ENCODE data around the gene SSR3. TPM values are rescaled to one million over a fixed set of nuclear protein-coding genes. Genes with fewer than 3 reads are reported as not detected.

The SSR3 gene
- total RNA-seq, 1 donor from 2014 or later, result 347 TPM

GRCh38 chr3:156536524-156537316 lies 18.2 kb downstream of the SSR3 start:
- DNase-seq (ENCODE audit: low read depth), result no peak

GRCh38 chr3:156535798-156536197 lies 19.1 kb downstream of the SSR3 start:
- no peak for DNase-seq (ENCODE audit: low read depth)

DNA sequence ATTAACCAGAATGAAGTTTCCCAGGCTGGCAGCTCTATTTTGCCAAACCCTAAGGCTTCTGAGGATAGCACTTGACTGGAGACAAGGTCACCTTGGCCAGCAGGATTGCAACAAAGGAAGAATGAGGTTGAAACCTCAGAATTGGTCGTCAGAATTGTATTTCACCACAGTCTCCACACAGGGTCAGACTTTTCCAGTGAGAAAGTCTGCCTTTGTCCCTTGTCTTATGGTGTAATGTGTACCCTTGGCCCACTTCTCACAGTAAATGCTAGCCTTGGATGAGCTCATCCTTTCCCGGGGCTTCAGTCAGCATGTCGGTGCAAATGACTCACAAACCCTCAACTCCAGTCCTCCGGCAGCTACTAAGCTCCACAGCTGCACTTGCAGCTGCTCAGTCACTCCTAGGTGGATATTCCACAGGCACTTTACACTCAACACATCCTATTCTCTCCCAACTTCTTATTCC lies 19.7 kb downstream of the SSR3 start:
- DNase-seq (ENCODE audit: low read depth), result peak; percentile 100

- DNase-seq (ENCODE audit: low read depth), result peak; percentile 58
These were observed 21.7 kb downstream of the SSR3 start for GRCh38 chr3:156533205-156533604.

GRCh38 chr3:156532730-156533129 lies 22.2 kb downstream of the SSR3 start:
- DNase-seq (ENCODE audit: low read depth), result no peak

DNA sequence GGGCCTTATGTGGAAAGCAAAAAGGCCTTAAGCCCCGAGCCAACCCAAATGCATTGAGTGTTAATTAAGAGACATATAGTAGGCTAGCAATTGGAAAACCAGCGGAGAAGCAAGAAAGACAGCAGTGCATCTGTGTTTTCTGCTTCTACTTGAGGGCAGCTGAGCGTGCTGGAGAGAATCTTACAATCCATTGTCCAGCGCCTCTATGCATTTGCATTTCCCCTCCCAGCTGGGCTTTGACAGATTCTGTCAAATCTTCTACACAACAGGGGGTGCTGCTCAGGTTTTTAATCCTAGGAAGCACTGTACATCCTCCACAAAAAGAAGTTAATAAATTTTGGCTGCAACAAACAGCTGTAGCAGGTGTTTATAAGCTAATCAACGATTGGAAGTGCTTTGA lies 23.9 kb downstream of the SSR3 start:
- no peak for DNase-seq (ENCODE audit: low read depth)

- no peak for DNase-seq (ENCODE audit: low read depth)
These were observed 27.9 kb downstream of the SSR3 start for GRCh38 chr3:156527060-156527459.

GRCh38 chr3:156525808-156526207 lies 29.1 kb downstream of the SSR3 start:
- peak; percentile 51 for DNase-seq (ENCODE audit: low read depth)

- no peak for DNase-seq (ENCODE audit: low read depth)
These were observed 32.2 kb downstream of the SSR3 start for GRCh38 chr3:156522673-156523072.

DNA sequence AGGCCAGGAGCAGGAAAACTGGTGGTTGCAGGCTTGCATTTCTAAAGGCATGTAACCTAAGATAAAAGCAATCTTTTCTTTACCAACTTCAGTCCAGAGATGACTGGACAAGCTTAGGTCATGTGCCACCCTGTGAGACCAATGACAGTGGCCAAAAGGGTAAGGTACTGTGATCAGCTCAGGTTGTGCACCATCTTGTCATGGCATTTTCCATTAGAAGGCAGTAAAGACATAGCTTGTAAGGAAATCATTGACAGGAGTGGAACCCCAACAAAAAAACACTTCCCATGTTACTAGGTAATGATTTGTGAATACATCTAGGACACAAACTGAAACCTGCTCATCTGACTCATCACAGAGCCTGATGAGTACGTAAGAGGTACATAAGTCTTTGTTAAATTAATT lies 35.2 kb downstream of the SSR3 start:
- peak; percentile 92 for DNase-seq (ENCODE audit: low read depth)

DNA sequence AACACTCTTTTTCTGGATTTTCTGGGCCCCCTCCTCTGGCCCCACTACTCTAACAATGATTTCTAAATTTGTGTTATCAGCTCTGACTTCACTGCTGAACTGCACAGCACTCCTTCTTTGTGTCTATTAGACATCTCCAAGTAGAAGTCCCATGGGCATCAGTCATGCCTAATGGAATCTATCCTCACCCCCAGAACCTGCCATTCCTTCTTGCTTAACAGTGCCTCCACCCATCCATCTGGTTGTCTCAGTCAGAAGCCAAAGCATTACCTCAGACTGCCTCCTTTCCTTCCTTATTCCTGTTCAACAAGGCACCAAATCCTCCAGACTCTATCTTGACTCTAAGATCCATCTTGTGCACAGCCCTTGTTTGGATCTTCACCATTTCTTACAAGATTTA lies 36.2 kb downstream of the SSR3 start:
- DNase-seq (ENCODE audit: low read depth), result peak; percentile 26

DNA sequence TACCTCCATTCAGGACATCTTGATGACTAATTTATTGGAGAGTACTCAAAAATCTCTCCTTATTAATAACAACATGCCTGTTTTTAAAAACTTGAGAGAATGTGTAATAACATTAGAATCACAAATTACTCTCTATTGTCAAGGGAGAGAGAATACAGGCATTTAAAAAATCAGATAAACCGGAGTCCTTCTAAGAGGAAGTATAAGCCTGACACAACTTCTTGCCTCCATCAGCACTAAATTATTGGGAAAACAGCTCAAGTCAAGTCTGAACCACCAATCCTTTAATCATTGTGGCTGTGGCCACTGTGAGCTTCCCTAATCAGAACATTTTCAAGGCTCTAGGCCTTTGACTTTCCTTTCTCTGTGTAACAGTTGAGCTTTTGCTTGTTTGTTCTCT lies 38.0 kb downstream of the SSR3 start:
- no peak for DNase-seq (ENCODE audit: low read depth)

DNA sequence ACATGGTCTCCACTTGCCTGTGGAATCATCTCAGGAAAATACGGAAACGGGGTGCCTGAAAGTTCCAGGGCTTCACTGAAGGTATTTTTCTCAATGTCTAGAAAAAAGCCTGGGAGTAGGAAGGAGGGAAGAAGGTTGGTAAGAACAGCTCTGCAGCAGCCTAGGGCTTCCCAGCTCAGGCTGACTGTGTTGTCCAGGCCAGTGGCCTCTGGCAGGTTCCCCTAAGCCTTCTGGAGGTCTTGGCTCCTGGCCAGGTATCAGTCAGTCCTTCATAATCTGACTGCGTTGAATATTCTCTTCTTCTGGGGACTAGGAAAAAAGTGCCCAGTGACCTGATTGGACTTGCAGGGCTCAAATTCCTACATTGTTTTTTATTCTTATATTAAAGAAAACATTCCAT lies 38.6 kb downstream of the SSR3 start:
- no peak for DNase-seq (ENCODE audit: low read depth)

DNA sequence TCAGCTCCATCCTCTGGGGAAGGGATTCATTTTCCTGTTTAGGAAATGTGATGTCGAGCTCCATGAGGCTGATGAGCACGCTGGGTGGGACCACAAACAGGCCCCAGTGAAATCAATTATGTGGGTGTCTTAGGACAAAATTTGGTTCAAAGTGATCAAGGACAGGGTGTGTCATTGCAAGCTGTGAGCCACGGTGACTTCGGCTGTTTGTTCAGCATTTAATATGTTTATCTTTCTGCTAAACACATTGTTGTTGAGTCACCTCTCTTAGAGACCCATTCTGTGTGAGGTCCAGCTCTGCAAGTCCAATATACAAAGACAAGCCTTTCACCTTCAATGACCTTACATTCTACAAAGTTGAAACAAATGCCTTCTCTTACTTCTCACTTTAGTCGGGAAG lies 41.3 kb downstream of the SSR3 start:
- peak; percentile 35 for DNase-seq (ENCODE audit: low read depth)

- no peak for DNase-seq (ENCODE audit: low read depth)
These were observed 42.8 kb downstream of the SSR3 start for GRCh38 chr3:156511987-156512677.

- peak; percentile 69 for DNase-seq (ENCODE audit: low read depth)
These were observed 45.4 kb downstream of the SSR3 start for GRCh38 chr3:156509189-156510174.

DNA sequence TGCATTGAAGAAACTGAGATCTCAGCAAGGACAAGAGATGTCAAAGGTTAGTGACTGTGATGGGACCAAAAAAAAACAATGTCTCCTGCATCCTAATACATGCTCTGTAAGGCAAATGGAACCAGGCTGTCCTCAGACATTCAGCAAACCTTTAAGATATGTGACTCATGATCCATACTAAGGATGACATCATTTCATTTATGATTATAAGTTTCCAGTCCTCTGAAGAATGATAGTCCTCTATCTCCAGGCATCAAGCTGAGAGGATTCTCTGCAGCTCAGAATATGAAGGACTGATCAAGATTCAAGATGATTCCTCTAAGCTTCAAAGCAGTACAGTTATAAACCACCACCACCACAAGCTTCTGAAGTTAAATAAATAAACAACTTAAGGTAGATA lies 47.6 kb downstream of the SSR3 start:
- no peak for DNase-seq (ENCODE audit: low read depth)

GRCh38 chr3:156498307-156498706 lies 56.6 kb downstream of the SSR3 start:
- no peak for DNase-seq (ENCODE audit: low read depth)

GRCh38 chr3:156497326-156497725 lies 57.6 kb downstream of the SSR3 start:
- no peak for DNase-seq (ENCODE audit: low read depth)

DNA sequence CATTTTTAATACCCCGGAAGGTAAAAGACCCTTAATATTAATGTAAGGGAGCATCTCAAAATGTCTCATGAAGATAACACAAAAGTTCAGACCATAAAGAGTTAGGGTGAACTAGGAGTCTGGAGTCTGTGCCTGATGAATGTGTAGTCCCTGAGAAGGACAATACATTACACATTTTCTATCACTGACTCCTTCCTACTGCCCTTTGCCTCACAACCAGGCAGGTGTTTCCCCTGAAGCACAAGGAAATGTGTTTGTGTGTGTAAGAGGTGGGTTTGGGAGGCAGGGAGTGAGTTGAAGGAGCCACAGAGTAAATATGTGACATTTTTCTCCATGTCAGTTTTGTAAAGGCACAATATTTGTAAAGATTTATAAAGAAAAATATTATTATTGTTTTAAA lies 59.1 kb downstream of the SSR3 start:
- no peak for DNase-seq (ENCODE audit: low read depth)

DNA sequence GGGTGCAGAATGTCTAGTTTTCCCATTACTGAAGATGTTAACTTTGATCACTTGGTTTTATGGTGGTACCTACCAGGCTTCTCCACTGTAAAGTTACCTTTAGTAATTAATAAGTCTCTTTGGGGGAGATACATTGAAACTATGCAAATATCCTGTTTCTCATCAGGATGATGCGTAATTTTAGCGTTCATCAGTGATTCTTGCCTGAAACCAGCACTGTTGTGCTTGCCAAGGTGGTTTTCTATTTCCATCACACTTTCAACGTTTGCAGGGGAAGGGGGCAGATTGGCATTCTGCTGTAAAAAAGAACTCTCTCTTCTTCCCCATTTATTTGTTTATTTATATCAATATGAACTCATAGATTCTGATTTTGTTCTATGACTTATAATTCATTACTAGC lies 61.0 kb downstream of the SSR3 start:
- no peak for DNase-seq (ENCODE audit: low read depth)

- DNase-seq (ENCODE audit: low read depth), result no peak
These were observed 62.1 kb downstream of the SSR3 start for GRCh38 chr3:156492801-156493261.
